D721Med (cell line): ENCODE data around the gene PTPRA.
"Not testable (repeated sequence)": the region's sequence is repeated elsewhere in the genome, so short reads cannot be mapped to it uniquely, and the experiment has no call there.

Source experiments
- DNase-seq: peaks from one replicate; pipeline ENCODE4 v3.0.0; 2011; ENCODE audit warnings: low spot score; ENCODE audit not compliant: insufficient read length
- FAIRE-seq: peaks from 2 replicates; lab custom pipeline; 2011; peaks lifted over from hg19 to GRCh38; lab: Jason Lieb, UNC
- TF ChIP-seq, protein P1 (sequence below): IDR thresholded peaks from 2 replicates; pipeline ENCODE4 v1.5.1; 2012; ENCODE audit warnings: mild to moderate bottlenecking, control low read depth; ENCODE audit not compliant: insufficient read depth; ENCODE audit errors: missing control alignments

The PTPRA gene

DNA sequence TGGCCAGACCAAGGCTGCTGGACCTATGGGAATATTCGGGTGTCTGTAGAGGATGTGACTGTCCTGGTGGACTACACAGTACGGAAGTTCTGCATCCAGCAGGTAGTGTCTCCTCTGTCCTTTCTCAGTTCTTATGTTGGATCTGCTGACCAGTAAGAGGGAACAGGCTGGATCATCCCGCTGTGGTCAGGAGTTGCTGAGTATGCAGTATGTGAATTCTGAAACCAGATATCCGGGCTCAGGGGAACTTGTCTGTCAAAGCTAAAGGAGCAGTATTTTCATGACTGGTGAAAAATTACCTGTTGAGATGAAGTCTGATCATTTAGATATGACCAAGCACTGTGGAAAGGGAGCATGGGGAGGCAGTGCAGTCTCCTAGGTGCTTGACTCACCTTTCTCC is 148.0 kb downstream of the PTPRA start:
- TF ChIP-seq, protein P1, sequence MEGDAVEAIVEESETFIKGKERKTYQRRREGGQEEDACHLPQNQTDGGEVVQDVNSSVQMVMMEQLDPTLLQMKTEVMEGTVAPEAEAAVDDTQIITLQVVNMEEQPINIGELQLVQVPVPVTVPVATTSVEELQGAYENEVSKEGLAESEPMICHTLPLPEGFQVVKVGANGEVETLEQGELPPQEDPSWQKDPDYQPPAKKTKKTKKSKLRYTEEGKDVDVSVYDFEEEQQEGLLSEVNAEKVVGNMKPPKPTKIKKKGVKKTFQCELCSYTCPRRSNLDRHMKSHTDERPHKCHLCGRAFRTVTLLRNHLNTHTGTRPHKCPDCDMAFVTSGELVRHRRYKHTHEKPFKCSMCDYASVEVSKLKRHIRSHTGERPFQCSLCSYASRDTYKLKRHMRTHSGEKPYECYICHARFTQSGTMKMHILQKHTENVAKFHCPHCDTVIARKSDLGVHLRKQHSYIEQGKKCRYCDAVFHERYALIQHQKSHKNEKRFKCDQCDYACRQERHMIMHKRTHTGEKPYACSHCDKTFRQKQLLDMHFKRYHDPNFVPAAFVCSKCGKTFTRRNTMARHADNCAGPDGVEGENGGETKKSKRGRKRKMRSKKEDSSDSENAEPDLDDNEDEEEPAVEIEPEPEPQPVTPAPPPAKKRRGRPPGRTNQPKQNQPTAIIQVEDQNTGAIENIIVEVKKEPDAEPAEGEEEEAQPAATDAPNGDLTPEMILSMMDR: no peak
- no peak for FAIRE-seq
- DNase-seq: no peak

DNA sequence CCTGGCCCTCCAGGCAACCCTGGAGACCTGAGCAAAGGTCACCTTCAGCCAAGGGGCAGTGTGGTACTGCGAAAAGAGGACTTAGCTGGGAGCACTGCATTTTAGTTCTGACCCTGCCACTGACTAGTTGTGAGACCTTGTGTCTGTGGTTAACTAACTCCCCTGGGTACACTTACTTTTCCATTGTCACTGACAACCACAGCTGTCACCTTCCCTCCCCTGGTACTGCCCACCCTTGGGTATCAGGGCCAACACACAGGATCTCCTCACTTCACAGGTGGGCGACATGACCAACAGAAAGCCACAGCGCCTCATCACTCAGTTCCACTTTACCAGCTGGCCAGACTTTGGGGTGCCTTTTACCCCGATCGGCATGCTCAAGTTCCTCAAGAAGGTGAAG is 148.5 kb downstream of the PTPRA start:
- TF ChIP-seq, protein P1: no peak
- DNase-seq (no peak), FAIRE-seq (no peak)

DNA sequence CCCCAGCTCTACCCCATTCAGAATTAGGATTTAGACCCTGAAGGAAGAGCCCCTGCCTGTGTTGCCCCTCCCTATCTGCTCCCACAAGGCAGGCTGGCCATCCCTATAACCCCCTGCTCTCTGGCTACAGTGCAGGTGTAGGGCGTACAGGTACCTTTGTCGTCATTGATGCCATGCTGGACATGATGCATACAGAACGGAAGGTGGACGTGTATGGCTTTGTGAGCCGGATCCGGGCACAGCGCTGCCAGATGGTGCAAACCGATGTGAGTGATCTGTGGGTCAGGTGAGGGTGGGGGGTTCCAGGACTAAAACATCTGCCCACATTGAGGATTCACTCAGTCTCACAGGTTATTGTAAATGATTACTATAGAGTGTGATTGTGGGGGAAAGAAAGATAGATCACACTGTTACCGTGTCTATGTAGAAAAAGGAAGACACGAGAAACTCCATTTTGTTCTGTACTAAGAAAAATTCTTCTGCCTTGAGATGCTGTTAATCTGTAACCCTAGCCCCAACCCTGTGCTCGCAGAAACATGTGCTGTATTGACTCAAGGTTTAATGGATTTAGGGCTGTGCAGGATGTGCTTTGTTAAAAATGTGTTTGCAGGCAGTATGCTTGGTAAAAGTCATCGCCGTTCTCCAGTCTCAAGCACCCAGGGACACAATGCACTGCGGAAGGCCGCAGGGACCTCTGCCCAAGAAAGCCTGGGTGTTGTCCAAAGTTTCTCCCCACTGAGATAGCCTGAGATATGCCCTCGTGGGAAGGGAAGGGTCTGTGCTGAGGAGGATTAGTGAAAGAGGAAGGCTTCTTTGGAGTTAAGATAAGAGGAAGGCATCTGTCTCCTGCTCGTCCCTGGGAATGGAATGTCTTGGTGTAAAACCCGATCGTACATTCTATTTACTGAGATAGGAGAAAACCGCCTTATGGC is 149.5 kb downstream of the PTPRA start:
- not testable (repeated sequence) for DNase-seq, FAIRE-seq

DNA sequence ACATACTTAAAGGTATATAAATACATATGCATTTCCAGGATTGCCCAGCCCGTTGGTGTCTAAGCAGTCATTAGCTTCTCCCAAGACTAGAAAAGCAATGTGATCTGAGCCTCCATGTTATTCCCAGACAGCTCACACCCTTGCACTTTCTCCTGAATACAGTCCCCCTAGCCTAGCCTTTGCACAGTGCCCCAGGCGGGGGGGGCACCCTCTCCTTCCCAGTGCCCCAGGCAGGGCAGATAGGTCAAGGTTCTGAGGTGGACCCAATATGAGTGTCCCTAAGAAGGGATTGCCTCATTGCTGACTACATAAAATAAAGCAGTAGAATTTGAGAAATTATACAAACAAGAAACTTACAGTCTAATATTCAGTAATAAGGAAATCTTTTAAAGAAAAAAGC is 154.7 kb downstream of the PTPRA start:
- no peak for FAIRE-seq
- TF ChIP-seq, protein P1: no peak
- no peak for DNase-seq

DNA sequence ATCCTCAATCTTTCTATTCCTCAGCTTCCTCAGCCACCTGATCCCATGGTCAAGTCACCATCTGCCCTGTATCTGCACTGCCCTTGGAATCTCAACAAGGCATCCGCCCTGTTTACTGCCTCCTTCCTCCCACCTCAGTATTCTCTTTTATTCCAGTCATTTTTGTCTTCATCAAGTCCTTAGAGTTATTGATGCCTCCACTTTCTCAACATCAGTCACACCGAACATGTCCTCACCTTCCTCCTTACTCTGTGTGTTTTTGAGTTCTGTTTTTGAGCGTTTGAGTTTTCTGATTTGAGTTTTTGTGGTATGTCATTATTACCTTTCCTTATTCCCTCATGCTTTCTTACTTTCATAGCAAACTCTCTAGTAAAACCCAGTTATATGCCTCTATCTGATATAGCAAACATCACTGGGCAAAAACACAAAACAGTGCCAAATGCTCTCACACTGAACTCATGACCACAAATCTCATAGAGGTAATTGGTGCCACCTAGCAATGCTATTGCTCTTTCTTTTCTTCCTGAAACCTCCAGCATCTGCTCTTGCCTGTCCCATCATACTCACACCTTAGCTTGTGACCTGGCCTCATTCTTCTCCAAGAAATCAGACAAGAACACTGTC is 158.4 kb downstream of the PTPRA start:
- TF ChIP-seq, protein P1: no peak
- FAIRE-seq (no peak), DNase-seq (no peak)

DNA sequence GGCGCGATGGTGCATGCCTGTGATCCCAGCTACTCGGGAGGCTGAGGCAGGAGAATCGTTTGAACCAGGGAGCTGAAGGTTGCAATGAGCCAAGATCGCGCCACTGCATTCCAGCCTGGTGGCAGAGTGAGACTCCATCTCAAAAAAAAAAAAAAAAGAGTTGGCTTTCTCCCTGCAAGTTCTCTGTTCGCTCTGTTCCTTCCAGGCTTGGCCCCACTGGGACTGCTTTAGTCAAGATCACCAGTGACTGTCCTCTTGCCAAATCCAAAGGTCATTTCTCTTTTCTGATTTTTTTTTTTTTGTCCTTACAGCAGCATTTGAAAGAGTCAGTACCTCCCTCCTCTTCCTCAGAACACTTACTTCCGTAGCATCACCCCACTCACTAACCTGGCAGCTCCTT is 159.3 kb downstream of the PTPRA start:
- DNase-seq (no peak), FAIRE-seq (no peak)
- TF ChIP-seq, protein P1: no peak

DNA sequence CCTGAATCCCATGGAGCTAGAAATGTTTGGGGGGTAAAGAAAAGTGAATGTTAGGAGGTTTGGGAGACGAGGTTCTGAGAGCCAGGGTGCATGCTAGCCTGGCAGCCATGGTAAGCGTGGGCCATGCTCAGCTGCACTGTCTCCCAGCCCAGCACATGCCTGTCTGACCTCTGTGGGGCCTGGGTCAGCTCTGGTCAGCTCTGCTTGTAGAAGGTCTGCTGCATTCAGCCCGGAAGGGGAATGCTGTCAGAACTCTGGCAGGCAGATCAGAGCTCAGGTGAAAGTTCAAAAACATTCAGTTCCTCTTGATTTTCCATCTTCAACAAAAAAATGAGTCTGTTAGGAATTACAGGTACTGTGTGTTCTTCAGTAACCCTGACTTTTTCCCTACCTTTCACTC is 164.4 kb downstream of the PTPRA start:
- FAIRE-seq: no peak

More for the DNA sequence above, 164.4 kb downstream of the PTPRA start:
- TF ChIP-seq, protein P1: no peak
- no peak for DNase-seq
